ENCODE results near the gene FRMD8. TPM values are rescaled to one million over a fixed set of nuclear protein-coding genes. Genes with fewer than 3 reads are reported as not detected.

Gene FRMD8

Small RNA genes within 50 kb of the gene (small RNA-seq; reads per million reads assigned to genes)
- not detected for gene RF01684

Measured in skeletal muscle satellite cell (primary cell).